HG02884 (cell line): ENCODE measurements around the gene CEP112.

Experiments
- ATAC-seq: cut with Tn5 transposase; IDR thresholded peaks from one replicate; pipeline ENCODE4 v1.9.1; 2021; ENCODE audit warnings: mild to moderate bottlenecking, moderate library complexity; ENCODE audit not compliant: unreplicated experiment

CEP112 gene

DNA sequence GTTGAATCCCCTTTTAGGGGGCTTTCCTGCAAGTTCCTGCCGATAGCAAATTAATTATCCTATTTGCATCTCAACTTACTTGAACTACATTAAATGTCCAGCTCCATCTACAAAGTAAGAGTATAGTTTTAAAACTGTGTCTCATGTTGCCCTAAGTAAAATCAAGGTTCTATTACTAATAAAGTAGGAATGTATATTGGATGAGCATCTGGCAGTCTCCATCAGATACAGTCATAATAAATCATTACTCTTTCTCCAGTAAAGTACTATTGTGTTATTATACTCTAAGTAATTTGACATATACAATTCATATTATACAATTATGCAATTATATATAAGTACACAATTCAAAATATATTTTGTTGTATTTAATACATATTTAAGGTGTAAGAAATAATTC lies 249.3 kb downstream of the CEP112 start:
- no peak for ATAC-seq

DNA sequence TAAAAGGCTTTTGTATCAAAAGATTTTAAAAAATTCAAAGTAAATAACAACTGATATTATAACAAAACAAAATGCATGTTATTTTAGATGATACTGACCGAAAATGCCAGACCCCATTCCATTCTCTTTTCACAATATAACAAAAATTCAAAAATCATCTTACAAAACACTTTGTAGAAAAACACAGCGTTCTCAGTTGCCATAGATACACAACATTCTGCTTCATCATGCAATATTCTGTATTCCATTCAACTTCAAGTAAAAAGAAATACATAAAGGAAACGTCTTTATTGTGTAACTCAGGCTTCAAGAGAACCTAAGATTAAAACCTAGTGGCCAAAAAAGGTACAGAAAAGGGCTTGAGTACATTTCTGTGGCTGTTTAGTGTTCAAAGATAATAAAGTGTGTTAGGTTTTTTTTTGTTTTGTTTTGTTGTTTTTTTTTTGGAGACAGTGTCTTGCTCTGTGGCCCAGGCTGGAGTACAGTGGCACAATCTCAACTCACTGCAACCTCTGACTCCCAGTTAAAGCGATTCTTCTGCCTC lies 250.5 kb downstream of the CEP112 start:
- no peak for ATAC-seq

DNA sequence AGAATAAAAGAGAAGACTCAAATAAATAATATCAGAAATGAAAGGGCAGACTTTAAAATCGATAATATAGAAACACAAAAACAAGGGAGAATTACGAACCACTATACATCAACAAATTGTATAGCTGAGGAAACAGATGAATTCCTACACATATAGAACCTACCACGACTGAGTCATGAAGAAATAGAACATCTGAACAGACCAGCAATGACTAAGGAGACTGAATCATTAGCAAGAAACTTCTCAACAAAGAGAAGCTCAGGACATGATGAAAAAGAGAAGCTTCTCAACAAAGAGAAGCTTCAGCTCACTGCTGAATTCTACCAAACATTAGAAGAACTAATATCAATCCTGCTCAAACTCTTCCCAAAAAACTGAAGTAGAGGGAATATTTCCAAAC lies 255.9 kb downstream of the CEP112 start:
- no peak for ATAC-seq

DNA sequence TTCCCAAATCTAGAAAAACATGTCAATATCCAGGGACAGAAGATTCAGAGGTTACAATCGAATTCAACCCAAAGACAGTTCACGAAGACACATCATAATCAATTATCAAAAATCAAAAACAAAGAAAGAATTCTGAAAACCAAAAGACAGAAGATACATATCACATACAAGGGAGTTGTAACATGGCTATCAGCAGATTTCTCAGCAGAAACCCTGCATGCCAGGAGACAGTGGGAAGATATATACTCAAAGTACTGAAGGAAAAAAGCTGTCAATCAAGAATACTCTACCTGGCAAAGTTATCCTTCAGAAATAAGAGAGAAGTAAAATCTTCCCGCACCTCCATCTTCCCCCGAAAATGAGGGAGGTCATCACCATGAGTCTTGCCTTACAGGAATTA lies 258.6 kb downstream of the CEP112 start:
- ATAC-seq = no peak

DNA sequence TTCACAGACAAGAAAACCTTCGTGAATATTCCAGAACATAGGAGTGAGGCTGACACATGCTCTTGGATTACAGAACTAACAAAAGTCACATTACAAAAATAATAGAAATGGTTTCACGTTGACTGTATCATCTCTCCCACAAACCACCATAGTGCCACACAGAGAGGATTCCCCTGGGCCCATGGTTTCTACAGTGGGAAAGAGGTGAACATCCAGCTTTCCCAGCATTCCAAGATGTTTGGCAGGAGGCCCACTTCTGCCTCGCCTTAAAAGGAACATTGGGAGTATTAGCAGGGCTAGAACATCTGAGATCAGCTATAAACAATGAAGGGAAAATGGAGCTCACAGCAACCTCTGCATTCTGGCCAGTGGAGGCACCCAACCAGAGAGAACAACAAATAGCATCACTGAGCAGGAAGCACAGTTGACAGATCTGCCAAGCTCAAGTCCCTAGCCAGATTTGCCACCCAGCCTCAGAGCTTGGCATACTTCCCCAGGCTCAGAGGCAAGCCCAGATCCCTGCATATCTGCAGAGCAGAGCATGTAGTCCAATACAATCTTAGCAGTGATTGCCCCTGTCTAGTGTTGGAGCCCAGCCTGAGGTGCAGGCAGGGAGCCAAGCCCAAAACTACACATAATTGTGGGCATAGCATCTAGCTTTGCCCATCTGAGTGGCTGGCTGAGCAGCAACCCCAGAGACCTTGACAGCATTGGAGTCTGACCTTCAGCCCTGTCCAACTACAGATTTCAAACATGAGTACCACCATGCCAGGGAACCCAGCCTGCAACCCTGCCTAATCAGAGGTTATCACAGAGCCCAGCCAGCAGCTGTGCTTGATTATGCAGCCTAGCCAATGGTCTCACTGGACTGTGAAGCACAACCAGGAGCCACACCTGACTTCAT lies 260.4 kb downstream of the CEP112 start:
- ATAC-seq = no peak

DNA sequence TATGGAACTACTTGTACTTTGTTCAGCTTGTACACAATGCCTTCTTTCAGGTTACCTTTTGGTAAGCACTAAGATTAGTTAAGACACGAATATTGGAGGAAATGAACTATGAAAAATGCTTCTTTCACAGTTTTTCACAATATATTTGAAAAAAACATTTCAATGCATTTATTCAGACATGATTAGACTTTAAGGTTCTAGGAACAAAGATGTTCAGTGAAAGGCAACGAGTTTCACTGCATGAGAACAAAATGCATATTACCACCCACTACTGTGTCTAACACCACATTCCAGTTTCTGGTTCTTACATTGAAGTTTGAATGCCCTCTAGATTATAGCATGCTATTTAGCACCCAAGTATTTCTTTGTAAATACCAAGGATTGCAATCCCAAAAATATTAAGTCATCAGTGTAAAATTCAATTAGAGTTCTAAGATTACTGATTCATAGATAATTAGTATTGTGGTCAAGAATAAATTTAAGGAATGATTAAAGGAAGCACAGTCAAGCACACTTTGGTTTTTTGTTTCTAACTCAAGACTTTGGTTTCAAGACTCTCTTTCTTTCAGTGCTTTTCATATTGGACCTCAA lies 261.7 kb downstream of the CEP112 start:
- ATAC-seq = no peak

DNA sequence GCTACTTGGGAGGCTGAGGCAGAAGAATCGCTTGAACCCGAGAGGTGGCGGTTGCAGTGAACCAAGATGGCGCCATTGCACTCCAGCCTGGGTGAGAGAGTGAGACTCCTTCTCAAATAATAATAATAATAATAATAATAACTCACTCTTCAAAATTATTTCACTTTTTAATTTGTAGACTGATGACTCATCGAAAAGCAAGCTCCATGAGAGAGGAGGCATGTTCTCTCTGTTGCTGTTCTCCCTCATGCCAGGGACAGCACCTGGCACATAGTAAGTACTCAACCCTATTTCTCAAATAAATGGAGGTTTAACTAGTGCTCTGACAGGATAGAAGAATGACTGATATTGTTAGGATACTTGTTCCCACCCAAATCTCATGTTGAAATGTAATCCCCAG lies 265.3 kb downstream of the CEP112 start:
- no peak for ATAC-seq

DNA sequence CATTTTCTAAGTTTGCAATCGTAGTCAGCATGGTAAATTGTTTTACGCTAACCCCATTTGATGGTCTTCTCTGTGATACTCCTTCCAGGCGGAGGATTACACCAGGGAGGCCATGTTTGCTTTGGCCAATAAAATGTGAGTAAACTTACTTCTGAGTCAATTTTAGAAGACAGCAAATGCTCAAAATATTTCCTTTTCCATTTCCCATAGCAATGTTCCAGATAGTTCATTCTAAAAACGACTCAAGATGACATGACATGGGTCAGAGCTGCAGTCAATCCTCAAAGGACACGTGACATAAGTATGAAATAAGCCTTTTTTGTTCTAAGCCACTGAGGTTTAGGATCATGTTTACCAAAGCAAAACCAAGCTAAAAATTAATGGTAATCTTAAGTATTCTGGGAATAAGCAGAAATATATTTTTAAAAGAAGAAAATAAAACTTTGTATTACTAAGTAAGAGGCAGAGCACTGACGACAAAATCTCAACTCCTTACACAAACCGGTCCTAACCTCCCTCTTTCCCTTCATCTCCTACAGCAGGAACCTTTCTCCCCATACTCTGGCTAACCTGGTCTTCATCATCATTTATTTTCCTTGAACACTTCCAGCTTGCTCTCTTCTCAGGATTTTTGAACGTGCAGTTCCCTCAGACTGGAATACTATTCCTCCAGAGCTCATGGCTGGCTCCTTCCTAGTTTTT lies 266.2 kb downstream of the CEP112 start:
- ATAC-seq = no peak

DNA sequence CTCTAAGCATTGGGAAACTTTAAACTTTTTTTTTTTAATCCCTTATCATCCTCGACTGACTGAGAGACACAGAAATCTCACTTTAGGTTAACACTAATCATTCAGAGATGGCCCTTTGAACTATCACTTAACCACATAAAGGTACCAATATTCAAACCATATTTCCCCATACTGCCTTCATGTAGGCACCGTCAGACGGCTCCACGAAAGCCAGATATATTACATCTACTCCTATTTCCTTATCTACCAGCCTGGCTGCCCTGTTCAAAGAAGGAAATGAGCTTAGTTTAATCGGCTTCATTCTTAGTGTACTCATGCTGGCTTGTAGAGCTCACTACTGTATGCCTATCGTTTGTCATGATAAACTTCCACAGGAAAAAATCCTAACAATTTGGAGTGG lies 270.9 kb downstream of the CEP112 start:
- no peak for ATAC-seq

DNA sequence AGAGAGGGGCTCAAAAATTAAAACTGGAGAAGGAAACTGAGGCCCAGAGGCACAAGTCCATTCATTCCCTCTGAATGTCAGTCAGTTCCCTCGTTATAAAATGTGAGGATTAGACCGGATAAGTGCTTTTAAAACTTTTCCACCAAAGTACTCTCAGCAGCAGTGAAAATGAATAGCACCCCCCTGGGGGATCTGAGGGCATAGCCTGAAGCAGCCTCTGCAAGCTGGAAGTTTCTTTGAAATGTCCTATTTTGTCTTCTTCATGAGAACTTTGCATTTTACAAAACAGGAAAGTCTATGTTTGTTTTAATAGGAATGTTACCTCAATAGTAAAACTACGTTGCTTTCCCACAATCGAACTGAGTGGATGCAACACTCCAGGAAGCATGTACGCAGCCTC lies 273.0 kb downstream of the CEP112 start:
- ATAC-seq = no peak

DNA sequence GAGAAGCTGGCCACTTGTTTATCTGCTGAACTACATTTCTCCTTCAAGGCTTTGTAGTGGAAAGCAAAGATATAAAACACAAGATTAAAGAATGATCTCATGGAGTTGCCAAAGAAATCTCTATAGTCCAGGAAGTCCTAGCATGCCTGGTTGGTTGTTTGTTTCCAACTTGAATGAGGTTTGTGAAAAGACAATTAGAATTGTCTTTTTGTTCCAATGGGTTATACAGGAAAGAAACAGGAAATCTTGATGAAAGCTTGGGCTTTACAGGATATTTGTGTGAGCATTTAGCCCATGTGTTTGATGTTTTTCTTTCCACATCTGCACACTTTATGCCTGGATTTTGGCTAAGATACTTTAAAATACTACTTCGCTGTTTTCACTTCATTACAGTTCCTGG lies 273.4 kb downstream of the CEP112 start:
- ATAC-seq = no peak

DNA sequence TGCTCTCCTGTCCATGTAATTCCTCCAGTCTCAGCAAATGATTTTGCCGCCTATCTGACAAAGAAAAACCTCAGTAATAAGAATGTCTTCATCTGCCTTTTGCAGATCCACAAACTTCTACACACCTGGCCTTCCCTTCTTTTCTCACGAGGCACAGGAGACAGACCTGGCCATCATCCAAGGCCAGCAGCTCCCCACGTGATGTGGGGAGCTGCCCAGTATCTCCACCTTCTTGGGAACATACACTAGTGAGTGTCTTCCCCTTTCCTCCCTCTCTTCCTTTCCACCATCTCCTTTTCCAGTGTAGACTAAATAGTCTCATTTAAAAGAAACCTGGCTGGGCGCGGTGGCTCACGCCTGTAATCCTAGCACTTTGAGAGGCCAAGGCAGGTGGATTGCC lies 274.4 kb downstream of the CEP112 start:
- no peak for ATAC-seq

DNA sequence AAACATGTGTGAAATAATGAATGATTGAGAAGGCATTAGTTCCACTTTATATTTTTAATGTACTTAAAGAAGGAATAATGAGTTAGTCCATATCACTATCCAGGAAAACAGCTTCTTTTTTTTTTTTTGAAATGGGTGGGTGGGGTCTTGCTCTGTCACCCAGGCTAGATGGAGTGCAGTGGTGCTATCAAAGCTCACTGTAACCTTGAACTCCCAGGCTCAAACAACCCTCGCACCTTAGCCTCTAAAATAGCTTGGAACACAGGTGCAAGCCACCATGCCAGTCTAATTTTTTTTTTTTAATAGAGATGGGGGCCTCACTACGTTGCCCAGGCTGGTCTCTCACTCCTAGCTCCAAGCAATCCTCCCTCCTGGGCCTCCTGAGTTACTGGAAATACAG lies 275.5 kb downstream of the CEP112 start:
- no peak for ATAC-seq

DNA sequence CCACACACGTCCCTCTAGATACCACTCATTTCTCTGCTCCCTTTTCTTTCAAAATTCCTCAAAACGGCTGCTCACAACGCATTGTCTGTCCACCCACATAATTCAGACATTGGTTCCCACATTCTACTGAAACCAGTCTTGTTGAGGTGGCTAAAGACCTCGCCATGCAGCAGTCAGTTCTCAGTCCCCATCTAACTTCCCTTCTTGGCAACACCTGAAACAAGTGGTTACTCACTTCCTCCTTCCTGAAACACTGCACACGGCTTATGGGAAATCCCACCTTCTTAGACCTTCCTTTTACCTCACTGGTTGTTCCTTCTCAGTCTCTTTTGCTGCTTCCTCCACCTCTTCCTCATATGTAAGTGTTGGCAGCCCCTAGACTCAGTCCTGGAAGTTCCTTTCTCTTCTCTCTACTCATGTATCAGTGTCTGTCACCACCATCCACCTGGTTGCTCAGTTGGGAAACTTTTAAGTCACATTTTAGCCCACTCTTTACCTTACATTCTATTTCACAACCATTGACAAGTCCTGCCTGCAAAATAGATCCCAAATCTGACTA lies 277.1 kb downstream of the CEP112 start:
- peak; percentile 96 for ATAC-seq

DNA sequence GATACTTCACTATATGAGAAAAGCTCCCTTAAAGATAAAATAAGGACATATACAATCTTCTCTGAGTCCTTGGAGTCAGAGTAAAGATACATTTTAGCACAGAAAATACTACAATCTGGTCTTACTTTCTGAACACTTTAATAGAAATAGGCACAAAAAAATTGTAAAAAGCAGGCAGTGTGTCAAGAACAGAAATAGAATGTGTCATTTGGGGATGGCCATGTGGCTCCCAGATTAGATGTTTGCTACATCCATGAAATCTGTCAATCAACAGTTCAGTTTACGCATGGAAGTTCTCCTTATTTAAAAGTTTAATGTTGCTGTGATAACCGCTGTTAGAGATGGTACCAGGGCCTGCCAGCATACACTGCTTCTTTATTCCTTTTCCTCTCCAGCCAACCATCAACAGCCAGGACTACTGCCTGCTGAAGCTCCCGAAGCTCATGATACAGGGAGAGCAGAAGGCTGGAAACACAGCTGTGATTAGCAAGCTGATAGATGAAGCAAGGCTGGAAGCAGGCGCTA lies 278.5 kb downstream of the CEP112 start:
- no peak for ATAC-seq

DNA sequence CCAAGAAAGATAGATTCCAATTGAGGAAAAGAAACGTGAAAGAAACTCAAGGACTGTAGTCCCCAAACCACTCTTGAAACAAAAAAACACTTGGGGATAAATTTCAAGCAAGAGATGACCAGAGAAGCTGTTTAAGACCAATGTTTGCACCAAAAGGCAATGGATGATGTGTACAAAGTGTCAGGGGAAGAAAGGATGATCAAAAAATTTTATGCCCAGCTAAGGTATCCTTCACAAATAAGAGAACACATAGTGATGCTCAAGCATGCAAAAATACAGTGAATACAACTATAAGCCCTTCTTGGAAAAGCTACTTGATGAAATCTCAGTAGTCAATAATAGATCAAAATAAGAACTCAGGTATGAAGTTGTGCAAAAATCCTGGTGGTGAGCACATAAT lies 281.1 kb downstream of the CEP112 start:
- no peak for ATAC-seq

DNA sequence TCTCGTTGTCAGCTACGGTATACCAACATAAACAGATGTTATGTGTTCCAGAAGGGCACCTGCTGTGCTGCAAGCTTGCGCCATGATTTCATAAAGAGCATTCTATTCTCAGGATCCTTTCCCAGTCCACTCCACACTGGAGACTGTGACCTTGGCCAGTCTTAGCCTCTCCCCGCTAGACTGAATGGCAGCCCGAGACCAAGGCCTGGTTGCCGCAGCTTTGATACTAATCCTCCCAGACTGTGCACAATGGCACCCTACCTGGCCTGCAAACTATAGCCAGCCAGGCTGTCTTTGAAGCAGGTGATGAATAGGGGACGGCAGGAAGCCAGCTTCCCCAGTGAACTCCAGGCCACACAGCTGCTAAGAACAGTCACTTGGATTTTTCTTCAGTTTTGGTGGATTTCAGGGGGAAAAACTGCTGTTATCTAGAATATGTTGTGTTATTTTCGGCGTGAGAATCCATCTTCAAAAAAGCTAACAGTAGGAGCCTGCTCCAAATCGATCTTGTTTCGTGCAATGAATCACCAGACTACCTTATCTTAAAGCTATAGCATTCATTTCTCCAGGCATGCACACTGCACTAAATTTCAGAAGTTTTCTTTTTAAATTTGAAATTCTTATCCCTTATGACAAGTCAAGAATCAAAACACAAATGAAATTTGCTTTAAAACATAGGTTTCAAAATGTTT lies 289.0 kb downstream of the CEP112 start:
- ATAC-seq = no peak

DNA sequence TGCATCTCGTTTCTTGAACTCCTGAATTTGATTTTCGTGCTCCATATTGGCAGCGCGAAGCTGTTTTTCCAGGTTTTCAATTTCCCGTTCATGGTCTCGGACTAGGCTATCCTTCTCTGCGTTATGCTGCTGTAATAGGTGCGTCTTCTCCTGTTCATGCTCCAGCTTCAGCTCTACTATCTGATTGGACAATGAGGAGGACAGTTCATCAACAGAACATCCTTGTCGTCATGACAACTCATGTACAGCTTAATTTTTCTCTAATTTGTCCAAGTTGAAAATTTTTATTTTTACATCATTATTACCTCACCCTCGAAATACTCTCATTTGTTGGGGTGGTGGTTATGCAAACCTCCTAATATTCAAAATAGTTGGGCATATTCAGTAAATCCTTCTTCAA lies 289.8 kb downstream of the CEP112 start:
- no peak for ATAC-seq

DNA sequence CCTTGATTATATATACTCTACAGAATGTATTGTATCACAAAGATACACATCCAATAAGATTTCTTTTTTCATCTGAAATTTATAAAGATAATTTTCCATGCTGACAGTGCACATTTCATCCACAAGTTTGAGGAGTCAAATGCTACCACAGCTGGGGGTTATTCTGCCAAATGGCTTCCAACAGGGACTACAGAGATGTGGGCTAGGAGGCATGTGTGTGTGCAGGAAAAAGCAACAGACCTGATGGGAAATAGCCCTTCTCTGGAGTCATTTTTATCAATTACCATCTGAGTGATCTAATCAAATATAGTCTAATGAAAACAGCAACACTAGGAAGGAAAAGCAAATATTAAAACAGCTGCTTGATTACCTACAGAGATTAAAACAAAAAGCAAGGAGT lies 290.5 kb downstream of the CEP112 start:
- ATAC-seq = no peak

DNA sequence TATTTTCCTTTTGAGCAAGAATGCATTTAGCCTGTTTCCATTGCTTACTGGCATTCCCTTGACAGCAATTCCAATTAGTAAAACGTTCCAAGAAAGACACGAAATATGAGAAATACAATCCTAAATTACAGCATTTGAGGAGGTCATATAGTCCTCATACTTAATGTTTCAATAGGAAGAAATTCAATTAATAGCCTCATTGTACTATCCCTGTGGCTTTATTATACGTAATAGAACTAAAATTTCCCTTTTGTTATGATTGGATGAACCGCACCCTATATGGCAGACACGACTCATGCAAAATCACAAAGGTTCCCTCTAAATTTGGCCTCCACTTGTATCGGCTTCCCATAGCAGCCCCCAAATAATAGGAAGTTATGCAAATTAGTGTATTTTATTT lies 291.7 kb downstream of the CEP112 start:
- ATAC-seq = no peak

DNA sequence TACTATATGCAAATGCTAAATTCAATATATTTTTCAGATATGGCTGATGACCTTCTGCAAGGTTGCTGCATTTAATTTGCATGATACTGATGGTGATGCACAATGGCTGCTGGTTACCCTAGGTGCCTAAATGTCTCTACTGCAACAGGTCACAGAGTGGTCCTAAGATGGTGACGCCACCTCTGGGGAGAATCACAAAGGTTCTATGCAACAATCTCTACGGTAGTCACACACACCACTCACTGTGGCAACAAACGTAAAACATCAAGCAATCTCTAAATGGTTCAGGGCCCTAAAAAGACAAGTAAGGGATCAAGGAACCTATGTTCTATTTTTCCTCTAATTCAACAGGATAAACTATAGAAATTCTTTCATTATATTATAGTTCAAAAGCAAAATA lies 293.3 kb downstream of the CEP112 start:
- no peak for ATAC-seq
